SW480 (cell line): ENCODE measurements around the gene FOXRED2.
A peak's percentile ranks its signal among the peaks of the same experiment; 100 is the strongest.

ENCODE experiments used
- DNase-seq: peaks from one replicate; pipeline ENCODE4 v3.0.0-alpha.2; 2016; ENCODE audit warnings: low spot score

Gene FOXRED2

DNA sequence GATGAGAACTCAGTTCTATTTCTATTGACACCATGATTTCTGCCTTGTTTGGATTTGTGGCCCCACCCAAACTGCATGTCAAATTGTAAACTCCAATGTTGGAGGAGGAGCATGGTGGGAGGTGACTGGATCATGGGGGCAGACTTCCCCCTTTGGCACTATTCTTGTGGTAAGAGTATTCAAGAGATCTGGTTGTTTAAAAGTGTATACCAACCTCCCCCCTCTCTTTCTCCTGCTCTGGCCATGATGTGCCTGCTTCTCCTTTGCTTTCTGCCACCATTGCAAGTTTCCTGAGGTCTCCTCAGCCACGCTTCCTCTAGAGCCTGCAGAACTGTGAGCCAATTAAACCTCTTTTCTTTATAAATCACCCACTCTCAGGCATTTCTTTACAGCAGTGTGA, 7.9 kb upstream of the FOXRED2 start:
- no peak for DNase-seq

DNA sequence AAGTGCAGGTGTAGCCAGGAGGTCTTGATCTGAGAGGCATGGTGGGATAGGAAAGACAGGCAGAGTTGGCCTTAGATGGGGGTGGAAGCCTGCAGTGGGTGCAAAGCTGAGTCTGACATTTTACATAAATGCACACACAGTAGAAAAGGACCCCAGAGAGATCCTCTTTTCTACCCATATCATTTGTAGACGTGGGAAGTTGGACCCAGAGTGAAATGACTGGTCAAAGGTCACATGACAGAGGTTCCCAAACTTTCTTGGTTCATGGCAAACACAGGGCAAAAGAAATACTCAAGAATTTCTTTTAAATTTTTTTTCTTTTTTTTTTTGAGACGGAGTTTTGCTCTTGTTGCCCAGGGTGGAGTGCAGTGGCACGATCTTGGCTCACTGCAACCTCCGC, 6.2 kb upstream of the FOXRED2 start:
- no peak for DNase-seq

DNA sequence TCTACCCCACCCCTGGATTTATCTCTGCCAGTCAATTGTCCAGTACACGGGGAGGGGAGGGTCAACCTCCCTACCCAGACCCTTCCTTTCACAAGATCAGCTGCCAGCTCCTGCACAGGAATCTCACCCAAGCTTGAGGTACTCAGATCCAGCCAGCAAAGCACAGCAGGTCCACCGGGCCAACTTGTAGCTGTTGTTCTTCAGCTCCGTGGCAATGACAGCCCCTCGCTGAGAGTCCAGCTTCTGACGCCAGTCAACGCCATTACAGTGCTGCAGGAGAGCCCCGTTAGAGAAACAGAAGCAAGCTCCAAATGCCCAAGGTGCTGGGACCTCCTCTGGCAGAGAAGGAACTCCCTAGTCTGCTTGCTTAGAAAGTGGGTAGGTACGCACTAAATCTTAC, 5.5 kb upstream of the FOXRED2 start:
- no peak for DNase-seq

DNA sequence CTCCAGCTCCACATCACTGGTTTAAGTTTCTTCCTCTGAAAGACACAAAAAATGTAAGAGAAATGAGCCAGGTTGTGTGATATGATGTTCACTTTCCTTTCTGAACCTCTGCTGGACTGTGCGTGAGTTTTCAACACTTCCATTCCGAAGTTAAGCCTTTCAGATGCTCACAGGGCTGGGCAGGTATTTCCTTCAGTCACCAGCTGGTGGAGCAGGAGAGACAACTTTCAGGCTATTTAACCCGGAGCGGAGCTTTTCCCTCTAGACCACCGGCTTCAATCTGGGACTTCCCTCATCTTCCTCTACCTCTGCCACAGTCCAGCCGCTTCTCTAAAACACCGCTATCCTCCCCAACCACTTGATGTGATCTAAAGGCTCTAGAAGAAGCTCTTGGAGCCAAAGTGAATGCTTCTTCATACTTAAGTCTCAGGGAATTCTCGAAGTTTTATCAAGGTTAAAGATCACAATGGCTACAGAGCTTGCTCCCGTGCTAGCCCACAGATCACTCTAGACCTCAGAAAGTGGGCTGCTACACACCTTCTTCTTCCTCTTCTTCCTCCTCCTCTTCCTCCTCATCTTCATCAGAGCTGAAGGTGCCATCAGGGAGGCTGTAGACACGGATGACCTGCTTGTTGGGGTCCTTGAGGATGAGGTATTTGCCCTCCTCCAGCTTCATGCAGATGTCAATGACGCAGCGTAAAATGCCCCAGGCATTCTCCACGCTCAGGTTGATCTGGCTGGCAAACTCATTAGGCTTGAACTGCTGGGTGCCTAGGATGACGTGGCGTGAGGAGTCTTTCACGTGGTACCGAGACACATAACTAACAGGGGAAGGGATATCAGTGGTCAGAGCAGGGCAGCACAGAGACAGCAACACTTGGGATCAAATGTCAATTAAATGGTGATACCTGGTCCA, 4.4 kb upstream of the FOXRED2 start:
- DNase-seq = peak; percentile 49

DNA sequence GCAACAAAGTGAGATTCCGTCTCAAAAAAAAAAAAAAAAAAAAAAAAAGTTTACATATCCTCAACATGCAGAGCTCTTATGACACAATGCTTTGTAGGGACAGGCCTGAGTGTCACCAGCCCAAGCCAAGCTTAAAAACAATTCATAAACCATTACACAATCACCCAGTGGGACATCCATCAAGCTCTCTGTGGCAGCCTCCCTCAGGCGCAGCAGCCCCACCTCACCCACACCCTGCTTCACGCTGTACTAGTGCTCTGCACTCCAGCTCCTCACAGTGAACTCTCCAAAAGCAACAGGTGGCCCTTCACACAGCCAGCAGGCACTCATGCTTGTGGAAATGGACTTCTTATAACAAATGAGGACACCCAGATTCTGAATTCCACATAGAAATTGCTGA, 3.5 kb upstream of the FOXRED2 start:
- DNase-seq = no peak

DNA sequence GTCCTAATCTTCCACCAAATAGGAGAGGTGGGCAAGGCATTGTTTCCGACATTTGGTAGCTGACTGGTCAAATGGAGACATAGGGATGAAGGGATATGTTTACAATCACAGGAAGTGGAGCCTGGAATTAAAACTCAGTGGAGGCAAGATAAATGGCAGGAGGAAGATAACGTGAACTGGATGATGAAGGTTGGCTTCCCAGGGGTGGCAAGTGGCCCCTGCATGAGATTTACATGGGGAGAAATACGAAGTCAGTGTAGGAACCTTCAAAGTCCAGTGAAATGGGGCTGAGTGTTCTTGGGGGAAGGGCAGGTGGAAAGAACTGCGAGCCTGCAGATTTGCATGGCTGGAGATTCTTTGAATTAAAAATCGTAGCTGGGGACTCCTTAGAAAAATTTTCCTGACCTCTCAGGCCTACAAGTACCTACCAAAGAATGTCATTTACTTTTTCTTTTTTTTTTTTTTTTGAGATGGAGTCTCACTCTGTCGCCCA, 724 bp upstream of the FOXRED2 start:
- no peak for DNase-seq

DNA sequence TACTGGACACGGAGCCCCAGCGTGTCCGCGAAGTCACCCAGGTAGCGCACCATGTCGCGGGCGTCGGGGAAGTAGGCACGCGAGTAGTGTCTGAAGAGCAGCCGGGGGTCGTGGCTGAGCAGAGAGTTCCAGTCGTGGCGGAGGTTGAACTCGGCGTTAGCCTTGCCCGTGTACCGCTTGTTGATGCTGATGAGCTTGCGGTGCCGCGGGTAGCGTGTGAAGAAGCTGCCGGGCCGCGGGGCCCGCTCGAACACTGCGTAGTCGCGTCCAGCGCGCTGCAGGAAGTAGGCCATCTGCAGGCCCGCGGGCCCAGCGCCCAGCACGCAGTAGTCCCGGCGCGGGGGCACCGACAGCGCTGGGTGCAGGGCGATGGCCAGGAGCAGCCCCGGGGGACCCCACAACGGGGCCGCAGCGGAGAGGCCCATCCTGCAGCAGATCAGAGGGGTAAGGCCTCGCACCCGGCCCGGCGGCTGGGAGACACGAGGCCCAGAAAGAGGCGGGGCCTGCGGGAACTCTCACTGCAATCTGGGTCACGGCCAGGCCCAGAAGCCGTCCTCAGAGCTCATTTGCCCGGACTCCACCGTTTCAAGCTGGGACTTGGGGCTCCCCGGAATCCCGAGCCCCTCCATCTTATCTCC, 723 bp downstream of the FOXRED2 start:
- DNase-seq = no peak

DNA sequence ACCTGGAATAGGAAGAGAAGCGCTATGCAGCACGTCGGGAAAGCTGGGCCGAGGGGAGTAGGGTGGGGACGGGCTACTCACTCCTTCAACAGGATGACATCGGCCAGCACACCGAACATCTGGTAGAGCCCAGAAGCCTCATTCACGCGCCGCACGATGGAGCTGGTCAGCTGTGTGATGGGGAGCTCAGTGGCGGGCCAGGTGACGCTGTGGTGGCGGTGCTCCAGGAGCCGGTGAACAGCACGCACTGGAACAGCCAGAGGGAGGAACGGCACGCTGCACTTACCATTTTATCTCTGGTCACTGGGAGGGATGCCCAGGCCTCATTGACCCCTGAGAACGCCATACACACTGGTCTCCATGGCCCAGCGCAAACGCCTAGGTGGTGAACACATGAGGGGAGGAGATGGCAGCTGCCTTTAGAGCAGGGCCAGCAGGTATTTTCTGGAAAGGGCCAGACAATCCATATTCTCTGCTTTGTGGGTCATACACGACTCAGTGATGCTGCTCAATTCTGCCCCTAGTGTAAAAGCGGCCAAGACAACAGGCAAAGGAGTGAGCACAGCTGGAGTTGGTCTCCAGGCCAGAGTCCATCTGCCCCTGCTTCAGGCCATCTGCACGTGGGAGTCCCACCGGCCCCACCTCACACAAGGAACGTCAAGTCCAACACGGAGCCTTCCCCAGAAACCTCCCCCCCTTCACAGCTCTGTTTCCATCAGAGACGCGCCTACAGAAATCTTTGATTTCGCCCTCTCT, 8.8 kb downstream of the FOXRED2 start:
- DNase-seq = no peak

DNA sequence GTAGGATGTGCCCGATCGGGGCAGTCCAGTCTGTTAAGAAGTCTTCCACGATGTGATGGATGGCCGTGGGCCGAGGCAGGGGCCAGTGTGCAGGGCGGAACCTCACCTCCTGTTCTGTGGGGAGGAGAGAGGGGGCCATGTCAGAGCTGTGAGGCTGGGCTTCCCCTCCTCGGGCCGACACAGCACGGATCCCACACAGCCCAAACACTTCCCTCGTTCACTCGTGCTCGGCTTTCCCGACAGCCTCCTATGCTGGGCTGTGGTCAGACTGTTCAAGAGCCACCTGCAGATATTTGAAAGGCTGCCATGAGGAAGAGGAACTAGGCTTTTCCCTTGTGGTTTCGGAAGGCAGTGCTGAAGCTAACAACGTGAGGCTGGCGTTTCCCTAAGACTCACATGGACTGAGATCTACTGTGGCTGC, 13.1 kb downstream of the FOXRED2 start:
- no peak for DNase-seq

DNA sequence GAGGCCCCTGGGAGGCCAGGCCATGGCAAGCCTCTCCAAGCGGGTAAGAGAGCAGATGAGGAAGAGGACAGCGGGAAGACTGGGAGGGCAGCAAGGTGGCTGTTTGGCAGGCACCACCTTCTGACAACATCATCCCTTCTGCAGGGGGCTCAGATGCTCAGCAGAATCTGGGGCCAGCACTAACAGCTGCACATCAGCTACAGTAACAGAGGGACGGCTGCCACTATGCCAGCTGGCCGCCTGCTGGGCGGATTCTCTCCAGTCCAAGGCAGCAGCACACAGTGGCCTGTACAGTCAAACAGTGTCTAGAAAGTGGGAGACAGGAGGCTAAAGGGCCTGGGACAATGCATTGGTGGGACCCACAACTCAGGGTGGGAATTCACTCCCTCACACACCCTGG, 14.7 kb downstream of the FOXRED2 start:
- no peak for DNase-seq

DNA sequence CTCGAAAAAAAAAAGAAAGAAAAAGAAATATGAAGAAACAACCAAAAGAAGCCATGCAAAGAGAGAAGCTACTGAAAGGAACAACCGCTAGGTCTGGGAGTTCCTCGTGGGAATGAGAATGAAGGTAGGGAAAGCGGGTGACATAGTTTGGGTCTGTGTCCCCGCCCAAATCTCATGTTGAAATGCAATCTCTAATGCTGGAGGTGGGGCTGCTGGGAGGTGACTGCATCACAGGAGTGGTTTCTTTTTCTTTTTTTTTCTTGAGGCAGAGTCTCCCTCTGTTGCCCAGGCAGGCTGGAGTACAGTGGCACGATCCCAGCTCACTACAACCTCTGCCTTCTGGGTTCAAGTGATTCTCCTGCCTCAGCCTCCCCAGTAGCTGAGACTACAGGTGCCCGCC, 15.7 kb downstream of the FOXRED2 start:
- no peak for DNase-seq

DNA sequence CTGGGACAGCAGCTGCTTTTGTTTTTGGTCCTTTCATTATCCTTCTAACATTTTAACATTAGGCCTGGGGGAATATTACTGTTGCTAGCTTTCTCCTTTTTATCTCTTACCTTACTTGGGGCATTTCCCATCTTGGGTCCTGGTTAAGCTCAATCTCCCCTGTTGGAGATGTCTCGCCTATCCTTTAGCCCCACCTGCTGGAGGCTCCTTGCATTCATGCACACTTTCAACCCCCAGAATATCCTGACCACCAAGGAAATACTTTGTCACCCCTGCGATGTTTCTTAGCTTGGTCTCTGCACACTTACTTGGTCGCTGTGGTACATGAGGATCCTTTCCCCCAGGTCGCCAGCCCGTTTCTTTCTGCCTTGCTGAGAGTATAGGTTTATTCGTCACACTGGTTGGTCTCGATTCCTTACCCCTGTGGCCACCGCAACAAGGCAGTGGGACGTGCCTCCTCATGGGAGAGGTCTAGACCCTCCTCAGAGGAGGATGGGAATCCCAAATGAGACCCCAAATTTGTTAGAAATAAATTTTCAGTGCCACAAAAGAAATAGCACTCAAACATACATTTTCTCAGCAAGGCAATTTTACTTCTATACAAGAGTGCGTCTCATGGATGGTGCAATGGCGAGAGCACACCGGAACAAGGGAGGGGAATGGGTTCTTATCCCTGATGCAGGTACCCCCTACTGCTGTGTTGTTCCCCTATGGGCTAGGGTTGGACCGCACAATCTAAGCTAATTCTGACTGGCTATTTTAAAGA, 20.0 kb downstream of the FOXRED2 start:
- no peak for DNase-seq

DNA sequence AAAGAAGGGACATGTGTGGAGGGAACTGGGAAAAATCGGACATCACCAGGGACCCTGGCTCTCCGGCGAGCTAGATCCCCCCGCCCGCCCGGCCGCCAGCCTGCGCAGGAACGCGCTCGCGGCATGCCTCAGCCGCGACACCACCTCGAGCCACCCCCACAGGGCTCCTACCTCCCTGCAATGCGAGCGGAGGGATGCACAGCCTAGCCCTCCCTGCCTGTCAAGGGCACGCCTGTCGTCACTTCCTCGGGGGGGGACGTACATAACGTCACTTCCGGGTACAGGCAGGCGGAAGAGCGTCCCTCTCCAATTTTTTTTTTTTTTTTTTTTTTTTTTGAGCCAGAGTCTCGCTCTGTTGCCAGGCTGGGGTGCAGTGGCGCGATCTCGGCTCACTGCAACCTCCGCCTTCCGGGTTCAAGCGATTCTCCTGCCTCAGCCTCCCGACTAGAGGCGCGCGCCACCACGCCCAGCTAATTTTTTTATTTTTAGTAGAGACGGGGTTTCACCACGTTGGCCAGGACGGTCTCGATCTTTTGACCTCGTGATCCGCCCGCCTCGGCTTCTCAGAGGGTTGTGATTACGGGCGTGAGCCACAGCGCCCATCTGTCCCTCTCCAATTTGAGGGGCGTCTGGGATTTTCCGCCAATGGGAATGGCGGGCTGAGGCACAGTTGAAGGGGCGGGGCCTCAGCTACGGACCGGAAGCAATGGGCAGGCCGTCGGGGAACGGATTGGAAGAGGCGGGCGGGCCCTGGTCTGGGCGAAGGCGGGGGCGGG, 25.3 kb downstream of the FOXRED2 start, which contains the start of gene TXN2:
TXN2 (minus strand) TSS at position 248 of the 776 bp plus-strand sequence. CDS start 803 bp downstream, outside the sequence.
- DNase-seq = peak; percentile 96

DNA sequence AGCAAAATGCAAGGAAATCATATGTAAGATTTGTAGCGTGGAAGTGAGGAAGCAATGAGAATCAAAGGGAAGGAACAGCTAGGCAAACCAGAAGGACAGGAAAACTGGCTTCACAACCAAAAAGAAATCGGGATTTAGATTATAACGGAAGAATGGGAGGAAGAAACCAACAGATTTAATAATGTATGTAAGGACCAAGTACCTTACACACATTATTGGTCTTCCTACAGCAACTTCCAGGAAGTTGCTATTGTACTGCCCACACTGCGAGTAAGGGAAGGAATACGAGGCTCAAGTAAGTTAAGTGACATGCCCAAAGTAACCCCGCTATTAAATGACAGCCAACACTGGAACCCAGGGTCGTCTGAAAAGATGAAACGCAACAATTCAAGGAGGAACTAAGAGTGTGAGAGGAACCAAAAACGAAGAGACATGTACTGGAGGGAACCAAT, 25.9 kb downstream of the FOXRED2 start:
- no peak for DNase-seq

DNA sequence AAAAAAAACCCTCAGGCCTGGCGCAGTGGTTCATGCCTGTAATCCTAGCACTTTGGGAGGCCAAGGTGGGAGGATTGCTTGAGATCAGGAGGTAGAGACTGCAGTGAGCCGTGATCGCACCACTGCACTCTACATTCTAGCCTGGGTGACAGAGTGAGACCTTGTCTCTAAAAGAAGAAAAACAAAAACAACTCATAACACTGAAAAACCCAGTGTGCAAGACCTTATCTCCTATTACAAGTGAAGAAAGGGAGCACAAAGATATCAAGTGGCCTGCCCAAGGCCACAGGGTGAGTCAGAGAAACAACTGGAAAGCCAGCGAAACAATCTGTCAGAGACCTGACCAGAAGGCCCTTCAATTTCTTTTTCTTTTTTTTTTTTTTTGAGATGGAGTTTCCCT, 27.9 kb downstream of the FOXRED2 start:
- DNase-seq = no peak

DNA sequence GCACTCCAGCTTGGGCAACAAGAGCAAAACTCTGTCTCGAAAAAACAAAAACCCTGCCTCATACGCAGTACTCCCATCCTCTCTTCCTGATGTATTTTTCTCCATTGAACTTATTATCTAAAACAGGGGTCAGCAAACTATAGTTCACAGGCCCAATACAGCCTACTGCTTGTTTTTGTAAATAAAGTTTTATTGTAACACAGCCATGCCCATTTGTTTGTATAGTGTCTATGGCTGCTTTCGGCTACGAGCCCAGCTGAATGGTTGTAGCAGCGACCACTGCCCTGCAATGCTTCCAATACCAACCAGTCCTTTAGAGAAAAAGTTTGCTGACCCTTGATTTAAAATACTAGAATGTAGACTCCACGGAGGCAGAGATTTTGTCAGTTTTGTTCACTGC, 31.5 kb downstream of the FOXRED2 start:
- no peak for DNase-seq

DNA sequence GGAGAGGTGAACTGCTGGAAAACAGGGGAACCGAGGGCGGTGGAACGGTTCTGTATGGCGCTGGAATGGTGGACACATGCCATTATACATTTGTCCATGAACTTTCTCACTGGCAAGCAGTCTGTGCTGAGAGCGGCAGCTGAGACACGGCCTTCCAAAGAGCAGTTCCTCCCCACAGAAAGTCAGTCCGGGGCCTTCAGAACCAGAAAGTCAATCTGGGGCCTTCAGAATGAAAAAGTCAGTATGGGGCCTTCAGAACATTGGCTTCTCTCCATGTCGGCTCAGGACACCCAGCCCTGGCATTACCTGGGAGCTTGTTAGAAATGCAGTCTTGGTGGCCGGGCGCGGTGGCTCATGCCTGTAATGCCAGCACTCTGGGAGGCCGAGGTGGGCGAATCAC, 34.2 kb downstream of the FOXRED2 start:
- no peak for DNase-seq

DNA sequence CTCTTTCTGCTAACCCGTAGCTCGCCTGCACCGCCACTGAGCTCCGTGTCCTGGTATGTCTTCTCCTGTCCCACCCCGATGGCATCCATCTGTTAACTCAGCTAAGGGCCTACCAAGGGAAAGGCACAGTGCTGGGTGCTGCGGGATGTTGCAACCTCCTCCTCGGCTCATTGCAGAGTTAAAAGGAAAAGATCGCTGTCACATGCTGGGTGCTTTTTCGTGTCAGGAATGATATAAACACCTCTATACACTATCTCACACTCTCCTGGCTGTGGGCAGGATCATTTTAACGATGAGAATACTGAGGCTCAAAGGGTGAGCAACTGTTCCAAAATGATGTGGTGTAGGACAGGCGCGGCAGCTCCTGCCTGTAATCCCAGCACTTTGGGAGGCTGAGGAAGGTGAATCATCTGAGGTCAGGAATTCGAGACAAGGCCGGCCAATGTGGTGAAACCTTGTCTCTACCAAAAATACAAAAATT, 35.5 kb downstream of the FOXRED2 start:
- DNase-seq = no peak

DNA sequence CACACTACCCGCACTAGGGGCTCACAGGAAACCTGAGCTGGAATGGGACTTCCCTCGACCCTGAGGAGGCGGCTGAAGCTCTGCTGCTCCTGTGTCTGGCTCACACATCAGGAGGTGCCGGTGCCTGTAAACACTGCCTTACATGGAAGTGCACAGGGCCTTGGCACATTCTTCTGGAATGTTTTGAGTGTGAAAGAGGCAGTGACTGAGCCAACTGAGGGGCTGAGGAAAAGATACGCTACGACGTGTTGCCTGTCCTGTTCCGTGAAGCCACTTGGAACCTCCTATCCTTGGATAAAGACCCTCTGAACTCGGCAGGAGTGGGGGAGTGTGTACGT, 35.9 kb downstream of the FOXRED2 start:
- DNase-seq = no peak

DNA sequence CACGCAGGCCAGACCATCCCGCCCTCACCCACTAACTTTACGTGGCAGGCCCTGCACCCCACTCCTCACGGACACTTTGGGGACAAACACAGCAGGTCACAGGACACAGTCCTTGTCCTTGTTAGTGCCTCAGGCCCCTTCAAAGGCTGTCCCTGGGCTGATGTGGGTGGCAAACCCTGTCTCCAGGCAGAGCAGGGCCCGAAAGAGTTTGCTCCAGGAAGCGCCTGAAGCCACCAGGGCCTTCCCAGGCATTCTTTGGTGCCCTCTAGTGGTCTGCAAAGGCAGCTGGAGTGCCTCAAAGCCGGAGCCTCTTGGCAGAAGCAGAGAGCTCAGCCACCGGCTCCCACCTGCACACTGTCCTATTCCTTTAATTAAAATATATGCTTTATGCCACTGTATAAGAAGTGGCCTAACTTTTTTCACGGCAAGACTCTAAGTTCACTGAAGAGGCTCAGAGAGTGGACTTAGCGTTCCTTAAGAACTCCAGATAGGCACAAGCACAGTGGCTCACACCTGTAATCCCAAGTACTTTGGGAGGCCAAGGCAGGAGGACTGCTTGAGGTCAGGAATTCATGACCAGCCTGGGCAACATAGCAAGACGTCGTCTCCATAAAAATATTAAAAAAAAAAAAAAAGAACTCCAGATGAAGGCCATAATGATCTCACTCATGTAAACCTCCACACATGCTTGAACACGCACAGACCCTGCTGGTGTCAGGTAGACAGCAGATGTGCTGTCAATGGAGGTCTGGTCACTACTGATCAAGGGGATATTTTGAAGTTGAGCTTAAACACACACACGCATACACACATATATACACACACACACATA, 36.5 kb downstream of the FOXRED2 start:
- peak; percentile 76 for DNase-seq
